ENCODE results near the gene CMTM7.

CMTM7 gene

GRCh38 chr3:32449691-32450090, 58.0 kb downstream of the CMTM7 start:
- TF ChIP-seq GATA2 (IDR thresholded peaks at IDR 0.05; ENCODE audit: low read depth, low read length) (no peak), GATA3 (IDR thresholded peaks at IDR 0.05; ENCODE audit: low read depth, low read length) (no peak)

GRCh38 chr3:32450426-32450825, 58.8 kb downstream of the CMTM7 start:
- TF ChIP-seq GATA2 (IDR thresholded peaks at IDR 0.05; ENCODE audit: low read depth, low read length) (no peak), GATA3 (IDR thresholded peaks at IDR 0.05; ENCODE audit: low read depth, low read length) (no peak)

GRCh38 chr3:32450992-32451659, 59.5 kb downstream of the CMTM7 start:
- TF ChIP-seq GATA2 (IDR thresholded peaks at IDR 0.05; ENCODE audit: low read depth, low read length) (no peak), GATA3 (IDR thresholded peaks at IDR 0.05; ENCODE audit: low read depth, low read length) (no peak)

- TF ChIP-seq GATA3 (IDR thresholded peaks at IDR 0.05; ENCODE audit: low read depth, low read length): no peak
- no peak for TF ChIP-seq GATA2 (IDR thresholded peaks at IDR 0.05; ENCODE audit: low read depth, low read length)
These were observed 60.4 kb downstream of the CMTM7 start for GRCh38 chr3:32452009-32452408.

GRCh38 chr3:32453346-32453745, 61.7 kb downstream of the CMTM7 start:
- no peak for TF ChIP-seq GATA3 (IDR thresholded peaks at IDR 0.05; ENCODE audit: low read depth, low read length)

GRCh38 chr3:32454111-32454510, 62.5 kb downstream of the CMTM7 start:
- TF ChIP-seq GATA2 (IDR thresholded peaks at IDR 0.05; ENCODE audit: low read depth, low read length) (no peak), GATA3 (IDR thresholded peaks at IDR 0.05; ENCODE audit: low read depth, low read length) (no peak)

GRCh38 chr3:32454731-32455608, 63.3 kb downstream of the CMTM7 start:
- no peak for TF ChIP-seq GATA3 (IDR thresholded peaks at IDR 0.05; ENCODE audit: low read depth, low read length)
- no peak for TF ChIP-seq GATA2 (IDR thresholded peaks at IDR 0.05; ENCODE audit: low read depth, low read length)

- TF ChIP-seq GATA2 (IDR thresholded peaks at IDR 0.05; ENCODE audit: low read depth, low read length) (no peak), GATA3 (IDR thresholded peaks at IDR 0.05; ENCODE audit: low read depth, low read length) (no peak)
These were observed 64.2 kb downstream of the CMTM7 start for GRCh38 chr3:32455609-32456428.

GRCh38 chr3:32456429-32457130, 64.9 kb downstream of the CMTM7 start:
- no peak for TF ChIP-seq GATA2 (IDR thresholded peaks at IDR 0.05; ENCODE audit: low read depth, low read length)
- TF ChIP-seq GATA3 (IDR thresholded peaks at IDR 0.05; ENCODE audit: low read depth, low read length): no peak

- TF ChIP-seq GATA2 (IDR thresholded peaks at IDR 0.05; ENCODE audit: low read depth, low read length) (no peak), GATA3 (IDR thresholded peaks at IDR 0.05; ENCODE audit: low read depth, low read length) (no peak)
These were observed 66.4 kb downstream of the CMTM7 start for GRCh38 chr3:32457971-32458471.

- no peak for TF ChIP-seq GATA3 (IDR thresholded peaks at IDR 0.05; ENCODE audit: low read depth, low read length)
- no peak for TF ChIP-seq GATA2 (IDR thresholded peaks at IDR 0.05; ENCODE audit: low read depth, low read length)
These were observed 67.8 kb downstream of the CMTM7 start for GRCh38 chr3:32459450-32459849.

GRCh38 chr3:32460031-32460749, 68.5 kb downstream of the CMTM7 start:
- TF ChIP-seq GATA3 (IDR thresholded peaks at IDR 0.05; ENCODE audit: low read depth, low read length) (no peak), GATA2 (IDR thresholded peaks at IDR 0.05; ENCODE audit: low read depth, low read length) (no peak)
